GM18508 (cell line): ENCODE results near the gene TSPAN9.

Source experiments
- ATAC-seq: cut with Tn5 transposase; IDR thresholded peaks from one replicate; pipeline ENCODE4 v1.9.1; 2021; ENCODE audit warnings: moderate number of reproducible peaks; ENCODE audit not compliant: insufficient read depth, unreplicated experiment

Gene TSPAN9

DNA sequence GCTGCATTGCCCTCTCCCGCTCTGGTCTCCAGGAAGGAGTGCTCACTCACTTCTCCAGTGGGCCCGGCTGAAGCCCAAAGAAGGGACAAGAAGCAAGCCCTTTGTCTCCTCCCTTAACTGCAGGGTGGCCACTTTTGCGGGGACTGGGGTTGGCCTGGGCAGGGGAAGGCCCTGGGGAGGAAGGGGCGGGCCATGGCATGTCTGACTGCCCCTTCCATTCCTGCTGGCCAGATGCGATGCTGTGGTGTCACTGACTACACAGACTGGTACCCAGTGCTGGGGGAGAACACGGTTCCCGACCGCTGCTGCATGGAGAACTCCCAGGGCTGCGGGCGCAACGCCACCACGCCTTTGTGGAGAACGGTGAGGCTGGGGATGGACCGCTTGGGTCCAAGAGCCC is 203.8 kb downstream of the TSPAN9 start:
- no peak for ATAC-seq

DNA sequence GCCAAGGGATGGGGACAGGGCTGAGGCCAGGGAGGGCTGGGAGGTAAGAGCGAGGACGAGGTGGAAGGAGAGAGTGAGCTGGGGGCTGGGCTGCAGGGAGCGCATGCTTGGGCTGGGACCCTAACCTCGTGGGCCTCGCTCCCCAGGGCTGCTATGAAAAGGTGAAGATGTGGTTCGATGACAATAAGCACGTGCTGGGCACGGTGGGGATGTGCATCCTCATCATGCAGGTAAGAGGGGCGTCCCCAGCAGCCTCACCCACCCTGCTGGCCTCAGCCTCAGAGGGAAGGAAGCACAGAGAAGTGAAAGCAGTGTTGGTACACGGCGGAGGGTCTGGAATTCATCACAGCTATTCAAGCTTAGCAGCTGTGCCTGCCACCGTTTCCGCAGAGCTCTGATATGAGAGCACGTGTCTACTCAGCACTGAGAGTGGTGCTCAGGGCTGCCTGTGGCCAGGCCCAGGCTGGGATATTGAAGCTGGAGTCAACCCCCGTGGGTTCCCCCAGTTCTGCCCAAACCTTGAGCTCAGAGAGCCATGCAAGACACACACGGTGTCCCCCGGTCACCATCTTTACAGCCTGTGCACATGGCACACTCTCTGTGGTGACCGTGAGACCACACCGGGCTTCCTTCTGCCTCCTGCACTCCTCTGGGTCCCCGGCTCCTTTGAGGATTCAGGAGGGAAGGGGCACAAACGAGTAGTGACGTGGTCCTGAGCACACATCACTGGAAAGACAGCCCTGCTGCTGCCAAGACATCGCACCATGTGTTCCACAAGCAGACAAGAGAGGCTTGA is 204.6 kb downstream of the TSPAN9 start:
- ATAC-seq: no peak

DNA sequence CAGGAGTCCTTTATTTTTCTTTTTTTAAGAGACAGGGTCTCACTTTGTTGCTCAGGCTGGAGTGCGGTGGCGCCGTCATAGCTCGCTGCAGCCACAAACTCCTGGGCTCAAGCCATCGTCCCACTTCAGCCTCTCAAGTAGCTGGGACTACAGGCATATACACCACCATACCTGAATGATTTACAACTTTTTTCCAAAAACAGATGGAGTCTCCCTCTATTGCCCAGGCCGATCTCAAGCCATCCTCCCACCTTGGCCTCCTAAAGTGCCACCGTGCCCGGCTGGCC is 205.1 kb downstream of the TSPAN9 start:
- no peak for ATAC-seq

DNA sequence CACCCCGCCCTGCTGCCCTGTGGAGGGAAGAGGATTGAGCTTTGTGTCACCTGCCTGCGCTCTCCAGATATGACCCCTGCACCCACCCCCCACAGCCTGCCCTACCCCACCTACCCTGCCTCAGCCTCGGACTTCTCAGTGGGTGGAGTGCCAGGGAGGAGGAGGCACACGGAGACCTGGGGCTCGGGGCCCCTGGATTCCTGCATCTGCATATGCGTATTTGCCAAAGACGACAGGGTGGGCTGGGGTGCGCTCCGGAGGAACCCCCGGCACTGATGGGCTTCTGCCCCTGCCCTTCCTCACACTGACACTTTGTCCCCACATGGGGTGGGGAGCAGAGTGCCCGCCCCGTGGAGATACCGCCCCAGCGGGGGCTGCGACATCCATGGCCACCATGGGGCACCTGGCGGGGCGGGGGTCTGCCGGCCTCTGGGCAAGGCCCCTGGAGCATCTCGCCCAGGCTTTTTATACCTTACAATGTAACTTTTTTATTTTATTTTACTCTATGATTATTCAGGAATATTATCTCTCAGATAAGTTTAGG is 206.0 kb downstream of the TSPAN9 start:
- no peak for ATAC-seq

DNA sequence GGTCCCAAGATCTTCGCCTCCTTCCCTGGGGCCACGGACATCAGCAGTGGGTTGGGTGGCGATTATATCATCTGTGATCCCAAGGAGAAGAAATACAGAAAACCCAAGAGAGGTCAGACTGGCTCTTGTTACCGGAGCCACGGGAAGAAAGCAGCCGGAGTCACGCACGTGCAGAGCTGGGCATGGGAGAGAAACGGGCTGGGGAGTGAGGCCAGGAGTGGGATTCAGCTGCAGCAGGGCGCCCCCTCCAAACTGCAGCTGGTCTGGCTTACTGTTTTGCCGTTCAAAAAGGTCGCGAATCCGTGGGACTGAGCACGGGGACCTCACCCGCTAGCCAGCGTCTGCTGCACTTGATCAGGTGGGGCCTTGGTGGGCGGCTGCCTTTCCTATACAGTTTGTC is 207.2 kb downstream of the TSPAN9 start:
- ATAC-seq: no peak

DNA sequence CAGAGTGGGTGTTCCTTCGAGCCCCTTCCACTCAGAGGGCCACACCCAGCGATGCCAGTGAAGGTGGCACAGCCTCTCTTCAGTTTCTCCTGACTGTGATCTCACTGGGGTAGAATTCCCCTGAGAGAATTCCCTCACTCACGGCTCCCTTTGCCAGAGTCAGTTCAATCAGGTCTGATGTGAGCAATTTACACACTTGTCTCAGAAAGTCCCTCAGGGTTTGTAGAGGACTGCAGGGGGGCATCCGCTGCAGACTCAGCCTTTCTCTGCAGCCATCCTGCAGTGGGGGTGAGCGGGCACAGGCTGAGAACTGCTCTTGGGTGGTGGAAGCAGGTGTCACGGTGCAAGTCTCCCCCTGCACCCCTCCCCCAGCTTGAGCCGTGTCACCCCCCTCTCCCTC is 208.4 kb downstream of the TSPAN9 start:
- no peak for ATAC-seq

DNA sequence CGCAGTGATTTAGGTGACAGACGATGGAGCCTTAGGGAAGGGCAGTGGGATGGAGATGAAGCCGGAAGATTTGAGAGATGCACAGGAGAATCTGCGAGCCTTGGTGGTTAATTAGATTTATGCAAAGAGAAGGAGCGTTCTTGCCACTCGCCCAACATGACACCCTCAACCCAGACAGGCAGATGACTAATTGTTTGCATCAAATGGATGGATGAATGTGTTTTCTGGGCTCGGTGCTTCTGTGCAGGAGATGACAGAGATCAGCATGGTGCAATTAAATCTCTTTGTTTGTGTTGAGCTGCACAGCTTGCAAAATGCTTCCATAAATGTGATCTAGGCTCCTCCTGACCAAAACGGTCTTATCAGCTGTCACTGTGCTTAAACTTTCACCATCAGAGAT is 211.5 kb downstream of the TSPAN9 start:
- ATAC-seq: no peak

DNA sequence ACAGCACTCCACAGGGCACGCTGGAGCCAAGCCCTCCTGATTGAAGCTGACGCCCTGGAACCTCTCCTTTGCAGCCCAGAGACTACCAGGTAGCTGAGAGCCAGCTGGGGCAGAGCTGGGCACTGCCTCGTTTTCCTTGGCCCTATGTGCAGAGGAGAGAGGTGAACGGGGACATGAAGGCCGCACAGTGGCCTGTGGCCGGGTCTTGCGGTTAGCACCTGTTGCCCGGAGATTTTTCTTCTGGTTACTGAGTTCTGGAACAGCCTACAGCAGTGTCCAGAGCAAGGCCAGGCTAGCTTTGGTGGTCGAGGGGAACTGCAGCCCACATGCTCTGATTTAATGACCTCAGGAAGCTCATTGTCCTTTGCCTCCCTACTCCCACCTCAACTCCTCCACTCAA is 212.5 kb downstream of the TSPAN9 start:
- ATAC-seq: no peak

DNA sequence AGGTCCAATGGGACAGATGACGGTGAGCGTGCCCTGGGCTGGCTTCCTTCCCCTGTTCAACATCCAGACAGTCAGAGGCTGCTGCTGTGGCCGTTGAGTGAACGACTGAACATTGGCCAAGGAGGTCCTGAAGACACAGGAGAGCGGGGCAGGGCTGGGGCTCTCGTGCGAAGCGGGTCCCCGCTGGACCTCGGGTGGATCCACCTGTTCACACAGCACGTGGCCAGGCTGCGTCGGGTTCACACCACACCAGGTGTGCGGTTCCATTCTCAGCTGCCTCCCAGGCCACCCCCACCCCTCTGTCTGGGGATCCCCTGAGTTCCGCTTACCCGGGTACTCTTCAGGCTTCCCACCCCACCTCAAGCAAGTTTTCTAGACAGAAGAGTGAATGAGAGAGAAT is 214.8 kb downstream of the TSPAN9 start:
- ATAC-seq: no peak

DNA sequence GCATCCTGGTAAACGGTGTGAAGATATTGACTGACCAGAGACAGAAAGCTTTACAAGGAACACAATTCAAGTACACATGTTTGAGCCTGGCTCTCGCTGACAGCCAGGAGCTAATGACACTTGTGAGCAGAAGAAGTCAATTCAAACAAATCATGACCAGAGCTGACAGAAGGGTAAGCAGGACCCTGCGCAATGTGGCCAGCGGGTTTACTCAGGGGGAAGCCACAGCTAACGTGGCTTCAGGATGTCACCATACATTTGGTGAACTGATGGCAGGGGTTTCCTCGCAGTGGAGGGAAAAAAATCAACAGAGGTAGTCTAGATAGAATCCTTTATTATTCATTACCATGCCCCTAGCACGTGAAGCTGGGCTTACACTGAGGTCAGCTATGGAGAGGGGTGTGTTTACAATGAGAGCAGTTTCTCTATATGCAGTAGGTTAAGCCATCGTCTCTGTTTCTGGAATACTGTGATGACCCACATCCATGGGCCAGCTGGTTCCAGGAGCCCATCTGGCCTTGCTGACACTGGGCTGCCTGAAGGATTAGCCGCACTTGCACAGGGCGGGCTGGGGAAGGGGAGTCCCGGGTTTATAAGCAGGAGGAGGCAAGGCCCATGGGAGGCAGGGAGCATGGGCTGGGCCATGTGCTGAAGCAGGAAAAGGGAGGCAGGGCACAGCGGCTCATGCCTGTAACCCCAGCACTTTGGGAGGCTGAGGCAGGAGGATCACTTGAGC is 215.7 kb downstream of the TSPAN9 start:
- ATAC-seq: no peak

DNA sequence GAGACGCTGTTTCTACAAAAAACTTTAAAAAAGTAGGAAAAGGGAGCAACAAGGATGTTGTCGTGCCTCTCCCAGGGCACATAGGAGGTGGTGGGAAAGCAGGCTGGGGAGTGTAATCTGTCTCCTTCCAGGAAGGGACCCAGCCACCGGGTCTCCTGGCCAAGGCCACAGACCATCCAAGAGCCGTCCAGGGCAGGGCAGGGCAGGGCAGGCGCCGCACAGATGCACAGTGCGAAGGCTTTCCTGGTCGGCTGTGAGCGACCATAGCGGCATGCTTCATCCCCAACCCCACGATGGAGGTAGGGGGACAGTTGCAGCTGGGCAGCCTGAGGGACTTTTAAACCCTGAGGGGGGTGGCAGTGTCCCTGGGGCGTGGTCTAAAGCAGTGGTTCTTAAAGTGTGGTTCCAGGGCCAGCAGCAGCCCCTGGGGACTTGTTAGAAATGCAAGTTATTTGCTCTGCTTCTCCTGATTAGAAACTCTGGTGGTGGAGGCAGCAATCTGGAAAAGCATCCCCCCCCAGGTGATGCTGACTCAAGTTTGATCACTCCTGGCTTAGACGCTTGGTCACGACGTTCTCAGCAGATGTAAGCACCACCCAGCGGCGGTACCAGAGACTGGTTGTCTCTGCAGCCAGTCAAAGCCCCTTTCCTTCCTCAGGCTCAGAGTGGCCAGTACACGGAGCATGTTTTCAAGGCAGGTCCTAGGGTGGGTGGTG is 216.4 kb downstream of the TSPAN9 start:
- no peak for ATAC-seq

DNA sequence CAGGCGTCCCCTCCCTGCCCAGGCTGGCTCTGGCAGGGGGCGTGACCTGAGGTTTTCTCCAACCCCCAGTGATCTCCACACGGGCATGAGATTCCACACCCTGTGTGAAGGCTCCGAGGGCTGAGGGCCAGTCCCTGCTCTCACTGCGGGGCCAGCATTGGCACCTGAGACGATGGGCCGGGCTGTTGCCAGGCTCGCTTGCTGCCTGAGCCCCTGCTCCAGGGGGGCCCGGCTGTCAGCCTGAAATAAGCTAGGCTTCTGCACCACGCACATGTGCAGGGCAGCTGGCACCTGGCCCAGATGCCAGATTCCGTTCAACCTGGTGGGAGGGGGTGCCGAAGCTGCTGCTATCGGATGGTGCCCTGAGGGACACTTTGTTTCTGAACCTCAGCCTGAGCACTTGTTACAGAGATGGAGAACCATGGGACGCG is 217.3 kb downstream of the TSPAN9 start:
- ATAC-seq: no peak

DNA sequence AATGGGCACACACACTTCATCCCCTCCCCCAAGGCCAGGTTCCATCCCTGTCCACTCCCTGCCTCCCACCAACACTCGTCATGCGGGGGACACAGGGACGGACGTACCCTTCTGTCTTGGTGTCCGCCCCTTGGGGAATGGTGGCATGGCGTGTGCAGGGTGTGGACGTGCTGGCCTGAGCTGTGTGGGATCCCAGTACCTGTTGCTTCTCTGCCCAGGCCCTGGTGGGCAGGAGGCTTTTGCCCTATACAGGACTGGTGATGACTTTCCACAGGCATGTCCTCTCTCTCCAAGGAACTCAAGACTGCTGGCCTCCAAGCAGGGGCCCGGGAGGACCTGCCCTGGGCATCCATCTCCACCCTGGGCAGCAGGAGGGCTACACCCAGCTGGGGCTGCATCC is 218.0 kb downstream of the TSPAN9 start:
- no peak for ATAC-seq

DNA sequence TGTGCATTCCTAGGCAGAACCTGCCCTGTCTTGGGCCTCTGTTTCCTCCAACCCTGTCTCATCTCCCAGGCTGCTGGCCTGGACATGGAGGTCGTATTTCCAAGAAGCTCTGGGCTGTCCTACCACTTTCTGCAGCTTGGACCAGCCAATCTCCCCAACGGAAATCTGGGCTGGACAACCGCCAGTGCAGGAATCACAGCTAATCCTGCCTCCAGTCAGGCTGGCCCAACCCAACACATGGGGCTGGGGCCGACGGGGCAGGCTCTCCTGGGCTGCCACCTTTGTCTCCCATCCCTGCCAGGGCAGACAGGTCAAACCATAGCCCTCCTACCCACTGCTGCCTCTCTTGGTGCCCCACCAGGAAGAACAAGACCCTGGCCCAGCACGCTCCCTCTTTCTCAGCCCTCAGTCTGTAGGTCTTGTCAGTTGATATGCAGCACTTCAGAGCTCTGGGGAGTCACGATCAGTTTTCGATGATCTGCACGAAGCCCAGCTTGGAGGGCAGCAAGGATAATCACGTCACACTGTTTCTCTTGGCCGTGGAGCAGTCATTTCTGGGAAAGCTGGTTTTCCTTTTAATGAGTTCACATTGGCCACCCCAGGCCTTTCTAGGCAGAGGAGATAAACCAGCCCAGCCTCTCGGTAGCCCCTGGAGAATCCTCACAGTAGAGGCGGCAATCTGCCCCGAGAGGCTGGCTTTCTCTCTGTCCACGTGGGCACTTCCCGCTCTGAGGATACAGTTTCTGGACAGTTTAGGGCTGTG is 218.6 kb downstream of the TSPAN9 start:
- no peak for ATAC-seq

DNA sequence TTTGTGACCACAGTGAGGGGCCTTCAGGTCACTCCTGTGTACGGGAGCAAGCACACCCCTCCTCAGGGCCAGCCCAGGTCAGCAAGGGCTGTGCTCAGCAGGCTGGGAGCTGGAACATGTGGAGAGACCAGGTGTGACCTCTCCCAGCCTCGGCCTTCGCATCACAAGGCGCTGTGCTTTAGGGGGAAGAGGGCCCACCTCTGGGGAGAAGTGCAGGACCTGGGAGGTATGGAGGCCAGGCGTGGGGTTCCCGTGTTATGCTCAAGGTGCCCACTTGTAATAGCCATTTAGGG is 219.2 kb downstream of the TSPAN9 start:
- no peak for ATAC-seq

DNA sequence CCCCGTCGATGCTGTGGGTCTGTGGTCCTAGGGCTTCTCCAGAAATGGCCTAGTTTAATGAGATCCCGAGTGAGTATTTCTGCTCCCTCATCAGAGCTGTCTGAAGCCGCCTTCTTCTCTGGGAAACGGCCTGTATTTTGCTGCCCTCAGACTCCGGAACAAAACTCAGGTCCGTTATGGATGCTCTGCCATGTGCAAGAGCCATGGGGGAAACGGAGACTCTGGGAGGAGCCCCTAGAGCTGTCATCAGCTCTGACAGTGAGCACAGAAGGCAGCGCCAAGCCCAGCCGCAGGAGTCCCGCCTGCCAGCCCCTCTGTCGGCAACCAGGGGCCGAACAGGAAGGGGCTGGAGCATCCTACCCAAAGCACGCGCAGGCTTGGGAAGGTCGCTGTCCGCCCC is 221.4 kb downstream of the TSPAN9 start:
- no peak for ATAC-seq

DNA sequence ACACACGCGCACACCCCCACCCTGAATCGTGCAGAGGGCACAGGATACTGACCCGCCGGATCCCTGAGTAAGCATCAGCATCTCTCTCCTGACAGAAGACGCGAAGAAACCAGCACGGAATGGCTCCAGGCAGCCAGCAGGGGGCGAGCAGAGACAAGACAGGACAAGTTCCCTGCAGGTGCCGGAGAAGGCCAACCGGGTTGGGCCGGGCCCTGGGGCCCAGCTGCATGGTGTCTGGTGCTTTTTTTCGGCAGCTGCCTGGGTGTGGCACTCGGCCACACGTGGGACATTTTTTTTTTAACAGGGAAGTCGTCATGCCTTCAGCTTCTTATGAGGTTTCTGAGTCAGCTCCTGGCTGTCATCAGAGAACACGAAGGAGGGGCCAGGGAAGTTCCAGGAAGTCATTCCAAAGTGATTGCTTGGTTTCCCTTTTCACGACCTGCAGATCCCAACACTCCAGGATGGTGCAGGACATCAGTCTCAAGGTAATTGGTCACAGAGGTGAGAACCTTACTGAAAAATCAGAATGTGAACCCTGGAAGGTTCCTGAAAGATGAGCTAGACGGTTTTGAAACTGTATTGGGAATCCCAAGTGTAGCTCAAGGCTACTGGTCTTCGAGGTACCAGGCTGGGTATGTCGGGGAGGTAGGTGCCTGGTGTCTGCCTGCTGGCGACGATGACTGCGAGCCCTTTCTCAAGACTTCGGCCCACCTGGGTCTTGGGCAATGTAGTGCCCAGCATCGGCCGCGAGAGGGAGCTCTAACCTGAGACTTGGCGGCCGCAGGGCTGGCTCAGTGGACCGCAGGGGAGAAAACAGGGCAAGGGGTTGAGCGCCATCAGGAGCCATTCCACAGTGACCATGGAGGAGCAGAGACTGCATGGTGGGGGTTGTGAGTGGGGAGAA is 223.0 kb downstream of the TSPAN9 start:
- no peak for ATAC-seq

DNA sequence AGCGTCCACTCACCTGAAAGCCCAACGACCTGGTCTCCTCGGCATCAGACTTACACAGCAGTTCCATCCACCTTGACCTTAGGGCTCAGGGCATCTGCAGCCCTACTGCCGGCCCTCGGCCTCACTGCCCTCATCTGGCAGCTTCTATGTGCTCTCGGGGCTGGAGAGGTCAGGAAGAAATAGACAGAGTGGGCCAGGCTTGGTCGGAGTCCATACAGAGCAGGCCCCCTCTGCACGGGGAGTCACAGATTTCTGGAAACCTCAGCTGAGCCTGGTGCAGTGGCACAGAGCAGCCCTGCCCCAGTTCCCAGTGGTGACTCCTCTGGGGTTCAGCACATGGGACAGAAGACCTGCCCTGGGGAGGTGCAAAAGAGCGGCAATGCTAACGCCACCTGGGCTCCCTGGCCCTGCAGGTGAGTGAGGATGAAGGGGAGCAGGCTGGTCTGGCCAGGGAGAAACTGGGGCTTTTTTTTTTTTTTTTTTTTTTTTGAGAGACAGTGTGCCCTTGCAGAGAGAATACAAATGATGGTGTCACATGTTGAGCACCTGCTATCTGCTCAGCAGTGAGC is 223.7 kb downstream of the TSPAN9 start:
- no peak for ATAC-seq

DNA sequence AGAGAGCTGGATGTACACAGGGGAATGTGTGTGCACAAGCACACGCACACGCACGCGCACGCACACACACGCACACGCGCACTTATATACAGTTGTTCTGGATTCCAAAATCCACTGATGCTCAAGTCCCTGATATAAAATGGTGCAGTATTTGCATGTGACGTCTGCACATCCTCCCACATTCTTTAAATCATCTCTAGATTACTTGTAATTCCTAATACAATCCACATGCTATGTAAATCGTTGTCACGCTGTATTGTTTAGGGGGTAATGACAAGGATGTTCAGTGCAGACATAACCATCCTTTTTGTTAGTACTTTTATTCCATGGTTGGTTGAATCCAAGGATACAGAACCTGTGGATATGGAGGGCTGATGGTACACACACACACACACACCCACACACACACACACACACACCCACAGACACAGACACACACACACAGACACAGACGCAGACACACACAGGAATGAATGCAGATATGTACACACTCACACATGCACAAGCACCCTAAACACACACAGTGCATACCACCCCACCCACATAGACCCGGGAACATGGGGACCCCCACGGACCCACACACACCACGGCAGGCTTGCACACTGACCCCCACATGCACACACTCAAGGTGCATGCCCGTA is 225.3 kb downstream of the TSPAN9 start:
- no peak for ATAC-seq
